SU-DHL-6 (cell line): ENCODE measurements around the gene FAM53B.

Experiments used
- EZH2phosphoT487 ChIP-seq: fragments of 200-600 bp; sonication (generic), shearing (Covaris generic); conservative IDR thresholded peaks from 2 replicates; pipeline ENCODE4 v1.6.1; 2018; ENCODE audit warnings: mild to moderate bottlenecking, antibody characterized with exemption, low read length, moderate library complexity, mixed read lengths
- TF ChIP-seq, protein P1 (sequence below): fragments of 200-600 bp; sonication (generic); IDR thresholded peaks from one replicate; pipeline ENCODE4 v1.5.1; 2017; ENCODE audit warnings: antibody characterized with exemption, mild to moderate bottlenecking, low read length, moderate library complexity; ENCODE audit not compliant: insufficient read depth, poor library complexity, severe bottlenecking

- TF ChIP-seq, protein P1, sequence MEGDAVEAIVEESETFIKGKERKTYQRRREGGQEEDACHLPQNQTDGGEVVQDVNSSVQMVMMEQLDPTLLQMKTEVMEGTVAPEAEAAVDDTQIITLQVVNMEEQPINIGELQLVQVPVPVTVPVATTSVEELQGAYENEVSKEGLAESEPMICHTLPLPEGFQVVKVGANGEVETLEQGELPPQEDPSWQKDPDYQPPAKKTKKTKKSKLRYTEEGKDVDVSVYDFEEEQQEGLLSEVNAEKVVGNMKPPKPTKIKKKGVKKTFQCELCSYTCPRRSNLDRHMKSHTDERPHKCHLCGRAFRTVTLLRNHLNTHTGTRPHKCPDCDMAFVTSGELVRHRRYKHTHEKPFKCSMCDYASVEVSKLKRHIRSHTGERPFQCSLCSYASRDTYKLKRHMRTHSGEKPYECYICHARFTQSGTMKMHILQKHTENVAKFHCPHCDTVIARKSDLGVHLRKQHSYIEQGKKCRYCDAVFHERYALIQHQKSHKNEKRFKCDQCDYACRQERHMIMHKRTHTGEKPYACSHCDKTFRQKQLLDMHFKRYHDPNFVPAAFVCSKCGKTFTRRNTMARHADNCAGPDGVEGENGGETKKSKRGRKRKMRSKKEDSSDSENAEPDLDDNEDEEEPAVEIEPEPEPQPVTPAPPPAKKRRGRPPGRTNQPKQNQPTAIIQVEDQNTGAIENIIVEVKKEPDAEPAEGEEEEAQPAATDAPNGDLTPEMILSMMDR, result no peak
- no peak for TF ChIP-seq EZH2phosphoT487
These were observed 36.6 kb downstream of the FAM53B start for GRCh38 chr10:124707551-124707950.
